GM18499 (cell line): ENCODE data around the gene CCDC149.

ENCODE experiments used
- ATAC-seq: cut with Tn5 transposase; IDR thresholded peaks from one replicate; pipeline ENCODE4 v1.9.1; 2021; ENCODE audit warnings: moderate number of reproducible peaks; ENCODE audit not compliant: insufficient read depth, unreplicated experiment

CCDC149 gene

GRCh38 chr4:24783506-24783905, 129.3 kb downstream of the CCDC149 start:
- ATAC-seq = no peak

GRCh38 chr4:24781999-24782745, 130.7 kb downstream of the CCDC149 start:
- ATAC-seq = no peak

- no peak for ATAC-seq
These were observed 131.8 kb downstream of the CCDC149 start for GRCh38 chr4:24780936-24781495.

- no peak for ATAC-seq
These were observed 134.2 kb downstream of the CCDC149 start for GRCh38 chr4:24778464-24779225.

- ATAC-seq = no peak
These were observed 135.0 kb downstream of the CCDC149 start for GRCh38 chr4:24777536-24778463.

- ATAC-seq = no peak
These were observed 137.1 kb downstream of the CCDC149 start for GRCh38 chr4:24775750-24776149.

- no peak for ATAC-seq
These were observed 137.7 kb downstream of the CCDC149 start for GRCh38 chr4:24775032-24775605.

GRCh38 chr4:24774452-24774851, 138.4 kb downstream of the CCDC149 start:
- no peak for ATAC-seq

- ATAC-seq = no peak
These were observed 139.9 kb downstream of the CCDC149 start for GRCh38 chr4:24772952-24773351.

- no peak for ATAC-seq
These were observed 140.7 kb downstream of the CCDC149 start for GRCh38 chr4:24772061-24772705.

- no peak for ATAC-seq
These were observed 141.6 kb downstream of the CCDC149 start for GRCh38 chr4:24771241-24771640.

- ATAC-seq = no peak
These were observed 142.2 kb downstream of the CCDC149 start for GRCh38 chr4:24770667-24771066.

- ATAC-seq = peak; percentile 82
These were observed 142.7 kb downstream of the CCDC149 start for GRCh38 chr4:24770032-24770584.

- no peak for ATAC-seq
These were observed 143.3 kb downstream of the CCDC149 start for GRCh38 chr4:24769571-24769970.

GRCh38 chr4:24768604-24769003, 144.2 kb downstream of the CCDC149 start:
- peak; percentile 71 for ATAC-seq

- ATAC-seq = no peak
These were observed 144.8 kb downstream of the CCDC149 start for GRCh38 chr4:24768006-24768405.

GRCh38 chr4:24765376-24765988, 147.4 kb downstream of the CCDC149 start:
- ATAC-seq = no peak

- no peak for ATAC-seq
These were observed 148.5 kb downstream of the CCDC149 start for GRCh38 chr4:24764345-24764744.
